Pancreas (tissue), 10 donors: ENCODE results near the gene MAD1L1. TPM values are rescaled to one million over a fixed set of nuclear protein-coding genes. Genes with fewer than 3 reads are reported as not detected.

Experiments
- ATAC-seq, 4 donors: fragments of 200-7000 bp; cut with Tn5 transposase; one replicate each; pipeline versions ENCODE4 v1.8.0 to v1.9.1; 2020; ENCODE audit warnings: mild to moderate bottlenecking in 4 of 4, moderate library complexity in 4 of 4
- DNase-seq, 6 donors: peaks; one replicate each; pipeline ENCODE4 v3.0.0-alpha.2; 2020
- FAIRE-seq: peaks from 2 replicates; lab custom pipeline; 2012; peaks lifted over from hg19 to GRCh38; lab: Jason Lieb, UNC
- H3K27ac ChIP-seq, 4 donors: fragments of 200-600 bp; sonication (generic); 1 replicate in 3 of 4; 2 replicates in 1 of 4; pipeline versions ENCODE4 v1.5.0 to v1.8.0; 2020
- H3K27me3 ChIP-seq, 4 donors: fragments of 200-600 bp; one replicate each; pipeline ENCODE4 v1.8.0; 2021
- H3K36me3 ChIP-seq, 3 donors: fragments of 200-600 bp; sonication (generic) in 1 of 3; one replicate each; pipeline versions ENCODE4 v1.5.0 to v1.8.0; 2020 to 2021
- H3K4me1 ChIP-seq, 3 donors: fragments of 200-600 bp; one replicate each; pipeline ENCODE4 v1.8.0; 2021
- H3K4me3 ChIP-seq, 4 donors: fragments of 200-600 bp; sonication (generic) in 2 of 4; one replicate each; pipeline versions ENCODE4 v1.5.0 to v1.8.0; 2020 to 2021
- H3K9me3 ChIP-seq, 4 donors: fragments of 200-600 bp; one replicate each; pipeline ENCODE4 v1.8.0; 2021
- WGBS, 2 donors: extraction: QIAGEN DNeasy Blood & Tissue Kit; methylation state at CpG; one replicate each; pipeline ENCODE4 v1.1.7; 2013; 5-methylcytosine and 5-hydroxymethylcytosine counted together
- intact Hi-C, 3 donors: fragments of 100-400 bp; cut with DNase I; formaldehyde crosslinking; loops; one replicate each; pipeline versions ENCODE4 v1.11.1 to v1.14.2; 2022
- polyA plus RNA-seq, 2 donors: library from polyadenylated mRNA; stranded (reverse); fragments of 200-250 nt; gene quantifications; one replicate each; pipeline ENCODE4 v1.2.3, GENCODE V29; 2013
- total RNA-seq, 6 donors: library from RNA; stranded (reverse); fragmentation: NEBNext Ultra II Directional in 4 of 6; extraction: Animal tissue kit (Norgen Biotek cat#: 25700) in 4 of 6; gene quantifications; one replicate each; pipeline versions ENCODE4 v1.2.1 to v1.2.4, GENCODE V29; 2021 to 2023
- TF ChIP-seq, protein P1 (sequence below), 4 donors: fragments of 200-600 bp; sonication (generic) in 3 of 4; IDR thresholded peaks; one replicate each; pipeline versions ENCODE4 v1.5.0 to v1.8.0; 2021; ENCODE audit warnings: antibody characterized with exemption in 4 of 4
- donor health status: healthy with polysubstance abuse.
- donor health status: DM: no; HTN: no; CAD: no; lungs with moderate emphysema.
- donor health status: DM: no; HTN: no; CAD: no.
- donor health status: control.
- donor health status: control.
- donor health status: Bipolar disorder and iron deficiency.
- donor health status: DM: yes; HTN: yes; CAD: no.
- donor health status: DM: no; HTN: no; CAD: no.
- donor health status: DM: no; HTN: no; CAD: no.
- donor health status: DM: yes; HTN: yes; CAD: no.

Gene MAD1L1
- total and polyA plus RNA-seq, 8 donors, result 9.8 to 28.2 (median 11.9) TPM

DNA sequence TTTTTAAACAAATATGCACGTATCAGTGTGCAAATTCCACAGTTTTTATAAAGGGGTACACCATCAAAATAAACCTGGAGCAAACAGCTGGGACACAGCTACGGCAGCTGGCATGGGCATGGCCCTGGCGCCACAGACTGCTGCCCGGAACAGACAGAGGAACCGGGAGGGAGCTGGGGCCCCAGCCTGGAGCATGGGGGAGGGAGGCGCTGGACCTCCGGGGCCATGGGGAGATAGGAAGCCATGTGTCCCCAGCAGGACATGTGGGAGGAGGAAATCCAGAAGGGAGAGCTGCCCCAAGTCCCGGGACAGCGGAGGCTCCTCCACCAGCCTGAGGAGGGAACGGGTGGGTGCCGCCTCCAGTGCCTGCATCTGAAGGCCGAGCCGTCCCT is 180.1 kb downstream of the MAD1L1 start:
- DNase-seq (peak in 1 of 6 donors; percentile 55), FAIRE-seq (no peak), ATAC-seq (no peak)
- TF ChIP-seq, protein P1, sequence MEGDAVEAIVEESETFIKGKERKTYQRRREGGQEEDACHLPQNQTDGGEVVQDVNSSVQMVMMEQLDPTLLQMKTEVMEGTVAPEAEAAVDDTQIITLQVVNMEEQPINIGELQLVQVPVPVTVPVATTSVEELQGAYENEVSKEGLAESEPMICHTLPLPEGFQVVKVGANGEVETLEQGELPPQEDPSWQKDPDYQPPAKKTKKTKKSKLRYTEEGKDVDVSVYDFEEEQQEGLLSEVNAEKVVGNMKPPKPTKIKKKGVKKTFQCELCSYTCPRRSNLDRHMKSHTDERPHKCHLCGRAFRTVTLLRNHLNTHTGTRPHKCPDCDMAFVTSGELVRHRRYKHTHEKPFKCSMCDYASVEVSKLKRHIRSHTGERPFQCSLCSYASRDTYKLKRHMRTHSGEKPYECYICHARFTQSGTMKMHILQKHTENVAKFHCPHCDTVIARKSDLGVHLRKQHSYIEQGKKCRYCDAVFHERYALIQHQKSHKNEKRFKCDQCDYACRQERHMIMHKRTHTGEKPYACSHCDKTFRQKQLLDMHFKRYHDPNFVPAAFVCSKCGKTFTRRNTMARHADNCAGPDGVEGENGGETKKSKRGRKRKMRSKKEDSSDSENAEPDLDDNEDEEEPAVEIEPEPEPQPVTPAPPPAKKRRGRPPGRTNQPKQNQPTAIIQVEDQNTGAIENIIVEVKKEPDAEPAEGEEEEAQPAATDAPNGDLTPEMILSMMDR (IDR thresholded peaks at IDR 0.05), result no peak
- no peak overlapping the region for H3K4me3 ChIP-seq
- intact Hi-C loops, result no loop called here
- no peaks in the 10 kb centered on the region for H3K27me3 ChIP-seq
- H3K4me1 ChIP-seq, result no peaks in the 10 kb centered on the region
- H3K36me3 ChIP-seq, result no peaks in the 10 kb centered on the region
- WGBS, 2 donors, result 90 to 91% methylated on average over 13 of the region's 13 CpGs
- H3K27ac ChIP-seq, result no peak overlapping the region
- no peaks in the 10 kb centered on the region for H3K9me3 ChIP-seq

GRCh38 chr7:2051707-2052656 is 180.8 kb downstream of the MAD1L1 start:
- DNase-seq (peak in 1 of 6 donors; percentile 62), FAIRE-seq (no peak), ATAC-seq (no peak)
- Histone ChIP-seq H3K4me3 (no peak overlapping the region), H3K4me1 (no peaks in the 10 kb centered on the region), H3K27ac (no peak overlapping the region), H3K9me3 (no peaks in the 10 kb centered on the region), H3K27me3 (no peaks in the 10 kb centered on the region), H3K36me3 (no peaks in the 10 kb centered on the region)
- intact Hi-C loops, result no loop called here
- TF ChIP-seq, protein P1 (IDR thresholded peaks at IDR 0.05), result no peak
- WGBS, 2 donors, result 90 to 94% methylated on average over 28 to 30 of the region's 30 CpGs

- peak in 2 of 6 donors; percentile 4 to 28 for DNase-seq
- intact Hi-C loops, result no loop called here
- Histone ChIP-seq H3K9me3 (no peaks in the 10 kb centered on the region), H3K4me3 (no peak overlapping the region), H3K4me1 (no peaks in the 10 kb centered on the region), H3K27me3 (no peaks in the 10 kb centered on the region), H3K27ac (no peak overlapping the region), H3K36me3 (no peaks in the 10 kb centered on the region)
- no peak for FAIRE-seq
- TF ChIP-seq, protein P1 (IDR thresholded peaks at IDR 0.05), result no peak
- WGBS, 2 donors, result 88 to 93% methylated on average over 7 of the region's 7 CpGs
- no peak for ATAC-seq
Measured at GRCh38 chr7:2050511-2050866, 182.3 kb downstream of the MAD1L1 start.

DNA sequence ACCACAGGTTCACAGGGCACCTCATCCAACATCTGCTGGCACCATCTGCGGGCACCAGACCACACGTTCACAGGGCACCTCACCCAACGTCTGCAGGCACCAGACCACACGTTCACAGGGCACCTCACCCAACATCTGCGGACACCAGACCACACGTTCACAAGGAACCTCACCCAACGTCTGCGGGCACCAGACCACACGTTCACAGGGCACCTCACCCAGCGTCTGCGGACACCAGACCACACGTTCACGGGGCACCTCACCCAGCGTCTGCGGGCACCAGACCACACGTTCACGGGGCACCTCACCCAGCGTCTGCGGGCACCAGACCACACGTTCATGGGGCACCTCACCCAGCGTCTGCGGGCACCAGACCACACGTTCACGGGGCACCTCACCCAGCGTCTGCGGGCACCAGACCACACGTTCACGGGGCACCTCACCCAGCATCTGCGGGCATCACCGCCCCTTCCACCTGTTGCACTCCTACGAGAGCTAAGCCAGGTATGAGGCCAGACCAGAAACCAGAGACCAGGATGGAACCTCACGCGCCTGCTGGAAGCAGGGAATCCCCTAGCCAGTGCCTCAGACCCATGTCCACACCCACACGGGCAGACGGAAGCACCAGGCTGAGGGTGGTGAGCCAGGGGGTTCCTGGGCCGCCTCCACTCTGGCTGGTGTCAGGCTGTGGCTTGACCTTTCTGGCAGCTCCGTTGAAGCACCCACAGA is 182.8 kb downstream of the MAD1L1 start:
- Histone ChIP-seq H3K4me3 (no peak overlapping the region), H3K36me3 (no peaks in the 10 kb centered on the region), H3K27me3 (no peaks in the 10 kb centered on the region), H3K4me1 (no peaks in the 10 kb centered on the region), H3K9me3 (no peaks in the 10 kb centered on the region), H3K27ac (no peak overlapping the region)
- intact Hi-C loops, result no loop called here
- no peak for FAIRE-seq
- DNase-seq, result peak in 2 of 6 donors; percentile 2 to 36
- ATAC-seq, result no peak
- TF ChIP-seq, protein P1 (IDR thresholded peaks at IDR 0.05), result no peak
- WGBS, 2 donors, result 91 to 92% methylated on average over 32 to 37 of the region's 37 CpGs
